ENCODE data around the gene TRIP6.

GRCh38 chr7:100874300-100874576 is 7.1 kb downstream of the TRIP6 start:
- TF ChIP-seq CTCF (conservative IDR thresholded peaks at IDR 0.05 in 1 of 2, IDR thresholded peaks at IDR 0.05 in 1 of 2; ENCODE audit: extremely low read depth in 1 of 2, insufficient read depth in 1 of 2, low read depth in 1 of 2, low read length in 2 of 2) (no peak), EZH2 (IDR thresholded peaks at IDR 0.05; ENCODE audit: borderline replicate concordance, low read length) (no peak)
